GM19238 (cell line): Measurements from ENCODE around the gene CSTPP1.
A peak's percentile ranks its signal among the peaks of the same experiment; 100 is the strongest.

Source experiments
- DNase-seq: peaks from one replicate; pipeline ENCODE4 v3.0.0; 2011; ENCODE audit warnings: low spot score; ENCODE audit not compliant: insufficient read length

Gene CSTPP1

DNA sequence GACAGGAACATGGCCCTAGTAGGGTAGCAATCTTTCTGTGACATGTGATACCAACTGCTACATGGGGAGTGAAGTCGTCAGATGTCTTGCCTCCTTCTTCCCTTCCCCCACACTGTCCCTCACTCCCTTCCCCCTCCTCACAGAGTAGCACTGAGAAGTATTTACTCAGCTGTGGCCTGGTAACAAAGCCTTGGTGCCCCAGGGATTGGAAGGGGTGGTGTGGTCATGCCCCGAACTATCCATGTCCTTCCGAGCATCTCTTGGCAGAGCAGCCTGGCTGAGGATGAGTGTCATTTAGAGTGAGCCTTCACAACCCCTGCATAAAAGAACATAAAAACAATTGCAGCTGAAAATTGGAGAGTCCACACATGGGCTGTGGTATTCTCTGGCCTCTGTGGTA lies 194.0 kb downstream of the CSTPP1 start:
- no peak for DNase-seq

GRCh38 chr11:47131136-47131535 lies 194.6 kb downstream of the CSTPP1 start:
- DNase-seq = no peak

DNA sequence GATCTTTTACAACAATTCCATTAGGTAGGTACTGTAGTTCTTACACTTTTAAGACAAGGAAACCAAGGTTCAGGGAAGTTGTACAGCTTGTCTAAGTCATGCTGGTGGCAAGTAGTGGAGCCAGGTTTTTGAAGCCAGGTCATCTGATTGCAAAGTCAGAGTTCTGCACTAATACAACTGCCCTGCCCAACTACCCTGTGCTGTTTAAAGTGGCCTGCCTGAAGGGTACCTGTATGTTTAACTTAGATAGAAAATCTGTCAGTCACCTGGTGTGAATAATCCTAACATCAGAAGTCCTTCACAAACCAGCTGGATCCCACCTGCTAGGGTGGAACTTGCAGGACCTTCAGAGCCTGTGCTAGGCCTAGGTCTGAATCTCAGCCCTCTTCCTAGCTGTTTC lies 195.9 kb downstream of the CSTPP1 start:
- DNase-seq = no peak

- no peak for DNase-seq
Measured at GRCh38 chr11:47132981-47133380, 196.4 kb downstream of the CSTPP1 start.

DNA sequence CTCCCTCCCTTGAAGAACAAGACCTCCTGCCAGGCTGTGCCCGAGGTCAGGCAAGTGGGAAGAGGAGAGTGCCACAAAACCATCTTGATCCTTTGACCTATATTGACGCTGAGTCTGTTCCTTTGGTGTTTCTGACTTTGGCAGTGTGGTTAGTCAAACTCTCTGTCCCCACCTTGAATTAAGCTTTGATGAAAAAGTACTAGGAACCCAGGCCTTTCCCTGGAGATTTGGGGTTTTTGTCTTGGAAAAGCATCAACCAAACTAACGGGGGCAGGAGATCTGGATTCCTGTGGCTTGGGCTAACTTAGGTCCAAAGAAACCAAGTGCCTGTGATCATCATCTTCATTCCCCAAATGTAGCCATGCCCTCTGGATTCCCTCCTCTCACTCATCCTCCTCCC lies 199.8 kb downstream of the CSTPP1 start:
- DNase-seq = no peak

- DNase-seq = no peak
Measured at GRCh38 chr11:47136921-47137320, 200.4 kb downstream of the CSTPP1 start.

GRCh38 chr11:47137476-47137875 lies 200.9 kb downstream of the CSTPP1 start:
- no peak for DNase-seq

GRCh38 chr11:47139878-47140277 lies 203.3 kb downstream of the CSTPP1 start:
- DNase-seq = no peak

DNA sequence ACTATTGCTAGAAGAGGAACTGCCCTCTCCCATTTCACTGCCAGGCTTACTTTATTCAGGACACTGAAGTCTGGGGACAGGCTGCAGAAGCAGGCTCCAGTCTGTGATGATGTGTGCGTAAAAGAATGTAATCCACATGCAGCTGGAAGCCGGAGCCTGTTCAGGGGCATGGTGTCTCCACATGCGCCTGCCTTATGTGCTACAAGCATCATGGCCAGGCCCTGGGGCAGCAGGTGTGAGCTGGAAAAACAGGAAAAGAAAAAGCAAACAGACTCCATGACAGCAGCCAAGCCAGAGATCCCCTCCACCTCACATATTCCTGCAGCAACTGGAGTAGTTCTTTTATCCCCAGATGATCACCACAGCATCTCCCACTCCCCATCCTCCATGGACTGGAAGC lies 206.8 kb downstream of the CSTPP1 start:
- DNase-seq = no peak

DNA sequence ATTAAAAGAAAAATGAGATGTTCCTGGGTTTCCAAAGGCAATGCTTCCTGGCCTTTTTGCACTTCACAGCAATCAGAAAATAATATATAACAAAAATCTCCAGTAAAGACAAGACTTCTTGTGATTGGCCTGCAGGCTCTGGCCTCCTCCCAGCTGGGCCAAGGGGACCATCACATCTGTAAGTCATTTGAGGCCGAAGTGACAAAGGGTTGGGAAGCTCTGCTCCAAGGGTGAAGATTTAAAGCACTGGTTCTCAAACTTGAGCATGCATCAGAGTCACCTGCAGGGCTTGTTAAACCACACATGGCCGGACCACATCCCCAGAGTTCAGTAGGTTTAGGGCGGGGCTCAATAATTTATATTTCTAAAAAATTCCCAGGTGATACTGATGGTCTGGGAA lies 208.0 kb downstream of the CSTPP1 start:
- DNase-seq = no peak

DNA sequence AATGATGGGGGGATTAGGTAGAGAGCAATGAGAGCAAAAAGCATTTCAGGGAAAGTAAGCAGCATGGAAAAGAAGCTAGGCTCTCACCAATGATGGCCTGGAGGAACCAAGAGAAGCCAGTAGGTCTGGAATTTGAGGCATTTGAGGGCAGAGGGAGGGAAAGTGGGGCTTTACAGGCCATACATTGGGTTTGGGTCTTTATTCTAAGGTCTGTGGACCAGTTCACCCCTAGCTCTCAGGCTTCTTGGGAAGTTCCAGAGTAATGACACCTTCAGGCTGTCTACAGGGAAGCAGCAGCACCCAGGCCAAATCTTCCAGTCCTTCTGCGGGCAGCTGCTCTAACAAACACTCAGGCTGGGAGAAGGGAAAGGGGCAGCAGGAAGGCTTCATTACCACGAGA lies 210.7 kb downstream of the CSTPP1 start:
- no peak for DNase-seq

GRCh38 chr11:47147681-47148080 lies 211.1 kb downstream of the CSTPP1 start:
- no peak for DNase-seq

GRCh38 chr11:47148270-47148669 lies 211.7 kb downstream of the CSTPP1 start:
- DNase-seq = no peak

- no peak for DNase-seq
Measured at GRCh38 chr11:47148903-47149531, 212.5 kb downstream of the CSTPP1 start.

GRCh38 chr11:47149782-47150181 lies 213.2 kb downstream of the CSTPP1 start:
- no peak for DNase-seq

- DNase-seq = no peak
Measured at GRCh38 chr11:47152126-47152952, 215.8 kb downstream of the CSTPP1 start.

DNA sequence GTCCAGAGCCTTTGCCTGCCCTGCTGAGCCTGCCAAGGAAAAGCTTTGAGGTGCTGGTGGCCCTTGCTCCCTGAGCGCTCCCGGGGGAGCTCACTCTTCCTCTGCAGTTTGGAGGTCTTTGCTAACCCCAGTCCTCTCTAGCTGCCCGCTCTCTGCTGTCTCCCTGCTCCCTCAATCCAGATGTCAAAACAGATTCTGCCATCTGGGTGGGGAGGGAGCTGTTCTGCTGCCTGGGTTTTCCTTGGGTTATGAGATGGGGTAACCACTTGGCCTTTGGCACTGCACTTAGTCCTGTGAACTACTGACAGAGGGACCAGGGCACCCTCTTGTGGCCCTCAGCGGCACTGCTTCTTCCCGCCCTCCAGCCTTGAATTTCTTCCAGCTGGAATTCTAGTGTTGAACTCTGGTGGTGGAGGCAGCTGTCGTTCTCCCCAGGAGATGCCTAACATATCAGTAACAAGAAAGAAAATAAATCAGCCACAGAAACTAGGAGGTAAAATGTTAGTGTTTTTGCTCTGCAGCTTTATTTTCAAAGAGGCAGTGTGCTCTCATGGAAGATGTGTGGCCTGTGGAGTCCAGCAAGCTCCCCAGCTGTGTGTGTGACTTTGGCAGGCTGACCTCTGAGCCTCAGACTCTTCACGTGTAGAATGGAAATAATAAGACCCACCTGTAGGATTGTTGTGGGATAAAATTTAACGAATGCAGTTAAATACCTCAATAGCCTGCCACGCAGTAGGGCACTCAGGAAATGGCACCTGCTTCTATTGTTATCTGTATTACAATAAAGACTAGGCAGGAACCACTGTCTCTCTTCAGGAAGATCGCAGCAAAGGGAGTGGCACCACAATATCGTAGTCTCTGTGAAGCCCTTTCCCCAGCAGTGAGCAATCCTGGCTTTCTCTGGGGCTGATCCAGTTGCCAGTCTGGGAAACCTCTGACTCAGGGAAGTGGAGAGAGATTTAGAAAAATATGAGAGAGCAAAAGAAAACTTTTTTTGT lies 216.7 kb downstream of the CSTPP1 start:
- peak; percentile 70 for DNase-seq

DNA sequence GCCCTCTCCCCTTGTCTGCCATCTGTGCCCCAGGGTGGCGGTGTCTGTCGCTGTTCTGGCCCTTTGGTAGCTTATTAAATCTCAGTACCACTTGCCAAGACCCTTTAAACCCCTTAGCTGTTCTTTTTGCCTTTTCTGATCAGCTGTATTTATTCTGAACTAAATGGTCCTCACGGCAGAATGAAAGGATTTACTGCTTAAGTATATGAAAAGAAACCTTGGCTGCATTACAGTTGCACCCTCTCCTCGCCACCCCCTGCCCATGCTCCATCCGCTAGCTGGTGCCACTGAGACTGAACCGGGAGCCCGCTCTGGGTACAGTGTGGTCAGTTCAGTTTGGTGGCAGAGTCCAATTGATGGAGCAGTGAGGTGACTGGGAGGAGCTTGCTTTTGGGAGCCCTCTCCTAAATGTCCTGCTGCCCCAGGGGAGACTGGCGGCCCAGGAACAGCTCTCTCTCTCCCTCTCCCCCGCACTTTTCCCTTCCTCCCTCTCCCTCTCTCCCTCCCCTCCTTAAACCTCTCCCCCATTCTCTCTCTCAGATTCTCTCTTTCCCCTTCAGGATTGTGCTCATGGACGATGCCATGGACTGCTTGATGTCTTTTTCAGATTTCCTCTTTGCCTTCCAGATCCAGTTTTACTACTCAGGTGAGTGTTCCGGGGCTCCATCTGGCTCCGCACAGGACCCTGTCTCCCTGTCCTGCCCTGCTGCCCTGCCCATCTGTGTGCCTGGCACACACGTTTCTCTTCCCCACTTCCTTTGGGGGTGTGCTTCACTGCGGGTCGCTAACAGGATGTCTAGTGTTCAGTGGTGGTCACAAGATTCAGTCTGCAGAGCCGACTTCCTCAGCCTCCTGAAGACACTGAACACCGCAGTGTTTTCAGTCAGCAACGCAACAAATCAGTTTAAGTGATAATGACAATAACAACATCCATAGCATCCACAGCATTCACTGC lies 218.3 kb downstream of the CSTPP1 start:
- no peak for DNase-seq

DNA sequence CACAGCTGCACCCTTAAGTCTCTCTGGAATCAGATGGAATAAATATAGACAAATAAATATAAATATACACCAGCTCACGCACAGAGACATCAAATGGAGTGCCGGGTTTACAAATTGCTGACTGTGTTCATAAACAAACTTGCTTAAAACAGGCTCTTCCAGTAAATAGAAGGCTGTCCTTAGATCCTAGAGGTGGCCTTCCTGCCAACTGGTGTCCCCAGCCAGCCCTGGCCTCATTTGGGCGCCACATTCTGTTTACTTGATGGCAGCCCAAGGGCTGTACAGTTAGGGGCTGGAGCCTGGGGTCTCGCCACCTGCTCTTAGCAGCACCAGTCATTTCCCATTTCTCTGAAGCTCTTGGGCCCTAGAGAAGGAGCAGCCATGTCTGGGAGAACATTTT lies 219.3 kb downstream of the CSTPP1 start:
- no peak for DNase-seq

DNA sequence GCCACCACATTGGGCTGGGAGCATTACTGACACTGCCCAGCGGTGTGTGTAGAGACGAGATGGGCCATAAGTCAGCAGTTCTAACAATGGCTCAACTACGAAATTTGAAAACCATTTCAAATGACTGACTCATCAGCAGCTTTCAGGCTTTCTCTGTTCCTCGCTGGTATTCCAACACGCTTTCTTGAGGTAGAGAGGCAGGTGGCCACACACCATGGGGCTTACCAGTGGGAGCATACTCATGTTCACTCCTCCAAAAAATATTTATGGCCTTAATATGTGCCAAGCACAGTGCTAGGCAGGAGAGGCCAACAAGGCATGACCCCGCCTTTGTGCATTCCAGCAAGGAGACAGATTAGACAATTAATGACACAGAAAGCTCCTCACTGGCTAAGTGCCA lies 219.8 kb downstream of the CSTPP1 start:
- no peak for DNase-seq

DNA sequence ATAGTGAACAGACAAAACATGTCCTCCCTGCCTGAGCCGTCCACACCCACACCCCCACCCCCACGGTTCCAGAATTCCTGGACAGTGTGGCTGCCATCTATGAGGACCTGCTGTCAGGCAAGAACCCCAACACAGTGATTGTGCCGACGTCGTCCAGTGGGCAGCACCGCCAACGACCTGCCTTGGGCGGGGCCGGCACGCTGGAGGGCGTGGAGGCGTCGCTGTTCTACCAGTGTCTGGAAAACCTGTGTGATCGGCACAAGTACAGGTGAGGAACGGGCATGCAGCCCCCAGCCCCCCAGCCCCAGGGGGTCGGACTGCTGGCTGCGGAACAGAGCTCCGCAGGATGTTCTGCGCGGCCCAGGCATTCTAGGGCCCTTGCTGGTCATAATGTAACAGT lies 220.4 kb downstream of the CSTPP1 start:
- no peak for DNase-seq
